Measurements from ENCODE around the gene STK39. TPM values are rescaled to one million over a fixed set of nuclear protein-coding genes. Genes with fewer than 3 reads are reported as not detected.

Gene STK39
- total and polyA plus RNA-seq, 2 of the 4 experiments (the other 2 are of a cell fraction) = 11.8 to 16.4 TPM

- no peak for ATAC-seq (ENCODE audit: low read depth)
- no peak overlapping the region for H3K4me3 ChIP-seq (ENCODE audit: insufficient read depth, low read depth, low read length)
- no peaks in the 10 kb centered on the region for H3K79me1 ChIP-seq (ENCODE audit: low read depth in 1 of 2, low read length in 2 of 2)
- no peaks in the 10 kb centered on the region for H3K9me3 ChIP-seq (ENCODE audit: control insufficient read depth, insufficient read depth, low read length)
- no peak overlapping the region for H2AK5ac ChIP-seq (ENCODE audit: low read depth, low read length)
- no peak overlapping the region for H3K4ac ChIP-seq (ENCODE audit: low read depth, low read length)
- no peaks in the 10 kb centered on the region for H3K27me3 ChIP-seq (ENCODE audit: control insufficient read depth, insufficient read depth, low read length)
- H4K91ac ChIP-seq (ENCODE audit: insufficient read depth, low read depth, low read length) = no peak overlapping the region
- POLR2A ChIA-PET (ENCODE audit: unreplicated experiment) = no interaction called here
- no peak overlapping the region for H4K8ac ChIP-seq (ENCODE audit: low read depth in 2 of 2, low read length in 2 of 2)
- no peak overlapping the region for H3K27ac ChIP-seq (ENCODE audit: insufficient read depth, low read length)
- no peak overlapping the region for H2BK120ac ChIP-seq (ENCODE audit: low read depth, low read length)
- CTCF ChIA-PET = no interaction called here
- H2BK5ac ChIP-seq (ENCODE audit: low read depth, low read length, poor library complexity, severe bottlenecking) = no peak overlapping the region
- TF ChIP-seq CHD1 (IDR thresholded peaks at IDR 0.05; ENCODE audit: low read depth, low read length) (no peak), MAZ (IDR thresholded peaks at IDR 0.05; ENCODE audit: borderline replicate concordance, low read depth, low read length) (no peak), NFE2L2 (IDR thresholded peaks at IDR 0.05; ENCODE audit: low read depth, low read length) (no peak), USF2 (IDR thresholded peaks at IDR 0.05; ENCODE audit: low read depth, low read length) (no peak), BHLHE40 (IDR thresholded peaks at IDR 0.05; ENCODE audit: low read depth, low read length) (no peak), FOS (IDR thresholded peaks at IDR 0.05; ENCODE audit: low read depth, low read length) (no peak), RCOR1 (IDR thresholded peaks at IDR 0.05; ENCODE audit: insufficient replicate concordance, low read length) (no peak), CEBPB (IDR thresholded peaks at IDR 0.05; ENCODE audit: low read depth, low read length) (no peak), ELK1 (IDR thresholded peaks at IDR 0.05; ENCODE audit: borderline replicate concordance, low read depth, low read length) (no peak), MXI1 (IDR thresholded peaks at IDR 0.05; ENCODE audit: borderline replicate concordance, low read depth, low read length) (no peak)
- no peaks in the 10 kb centered on the region for H3K9me1 ChIP-seq (ENCODE audit: insufficient read depth, low read length)
- no peak overlapping the region for H3K23ac ChIP-seq (ENCODE audit: low read depth, low read length)
- no peaks in the 10 kb centered on the region for H4K20me1 ChIP-seq (ENCODE audit: insufficient read depth, low read length)
- dilution Hi-C loops (cut with HindIII; ENCODE audit: low sequenced_read_pairs, unreplicated experiment) = no loop called here
- H3K14ac ChIP-seq (replicated peaks; ENCODE audit: low read depth, low read length) = no peak overlapping the region
- no peak overlapping the region for H2BK15ac ChIP-seq (ENCODE audit: low read depth, low read length)
- no peak for DNase-seq
- H3K18ac ChIP-seq (ENCODE audit: low read depth, low read length) = no peak overlapping the region
- no peak overlapping the region for H2AFZ ChIP-seq (replicated peaks; ENCODE audit: low read length, poor library complexity)
- no peak overlapping the region for H4K5ac ChIP-seq (ENCODE audit: low read depth, low read length)
- H3K9ac ChIP-seq (ENCODE audit: low read depth, low read length) = no peak overlapping the region
- intact Hi-C loops (cut with micrococcal nuclease) = no loop called here
- H3K56ac ChIP-seq (ENCODE audit: extremely low read depth, insufficient read depth, low read length) = no peak overlapping the region
- H3K4me1 ChIP-seq (ENCODE audit: control insufficient read depth, insufficient read depth, low read length) = no peaks in the 10 kb centered on the region
- H2AK9ac ChIP-seq (replicated peaks; ENCODE audit: low read depth, low read length, poor library complexity) = no peak overlapping the region
- no peak overlapping the region for H2BK20ac ChIP-seq (ENCODE audit: low read depth, low read length)
- no TSS peak for BruUV-seq (replicated peaks)
- in situ Hi-C loops (cut with MboI; ENCODE audit: low sequenced_read_pairs) = no loop called here
- 100% methylated on average over 1 of the region's 3 CpGs; no CpG with 5 or more reads in 1 of the 2 experiments for WGBS, 2 experiments (ENCODE audit: extremely low coverage in 2 of 2, insufficient read length in 1 of 2)
- no peak overlapping the region for H3K4me2 ChIP-seq (ENCODE audit: low read depth, low read length)
- no peaks in the 10 kb centered on the region for H3K36me3 ChIP-seq (ENCODE audit: control insufficient read depth, insufficient read depth, low read length)
These were observed 29.9 kb upstream of the STK39 start for GRCh38 chr2:168277276-168277675.
